ENCODE measurements around the gene GIPC3.
A peak's percentile ranks its signal among the peaks of the same experiment; 100 is the strongest.

Gene GIPC3

DNA sequence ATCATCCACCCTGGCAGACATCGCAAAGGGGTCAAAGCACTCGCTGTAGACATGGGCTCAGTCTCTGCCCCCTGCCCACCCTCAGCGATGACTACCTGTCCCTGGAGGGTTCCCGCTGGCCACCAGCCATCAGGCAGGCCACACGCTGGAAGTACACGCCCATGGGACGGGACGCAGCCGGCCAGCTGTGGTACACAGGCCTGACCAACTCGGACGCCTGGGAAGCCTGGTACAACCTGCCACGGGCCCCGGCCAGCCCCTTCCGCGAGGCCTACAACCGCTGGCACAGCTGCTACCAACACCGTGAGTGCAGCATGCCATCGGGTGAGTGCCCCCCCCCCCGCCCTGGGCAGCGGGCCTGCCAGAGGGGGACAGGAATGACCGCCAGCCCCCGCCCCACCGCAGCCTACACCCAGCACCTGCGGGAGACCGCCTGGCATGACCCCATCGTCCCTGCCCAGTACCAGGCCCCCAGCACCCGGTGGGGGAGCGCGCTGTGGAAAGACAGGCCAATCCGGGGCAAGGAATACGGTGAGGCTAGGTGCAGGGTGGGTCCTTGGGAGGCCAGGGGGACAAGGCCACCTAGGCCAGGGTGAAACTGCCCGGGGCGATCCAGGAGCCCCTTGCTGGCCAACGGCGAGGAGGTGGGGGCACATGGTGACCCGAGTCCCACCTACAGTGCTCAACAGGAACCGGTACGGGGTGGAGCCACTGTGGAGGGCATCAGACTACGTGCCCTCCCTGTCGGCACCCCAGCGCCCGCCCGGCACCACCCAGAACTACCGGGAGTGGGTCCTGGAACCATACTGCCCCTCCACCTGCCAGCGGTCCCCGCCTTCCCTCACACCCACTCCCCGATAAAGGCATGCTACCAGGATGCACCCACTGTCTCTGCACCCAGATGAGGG, 41.9 kb upstream of the GIPC3 start:
- no peak overlapping the region for H3K27ac ChIP-seq
- peaks cover 17 to 24% of the 10 kb centered on the region in 2 experiments for H3K4me1 ChIP-seq (ENCODE audit: control insufficient read depth in 1 of 2, insufficient read depth in 1 of 2, low read depth in 1 of 2, low read length in 1 of 2)
- H3K9me3 ChIP-seq = no peaks in the 10 kb centered on the region
- TF ChIP-seq, protein P1, sequence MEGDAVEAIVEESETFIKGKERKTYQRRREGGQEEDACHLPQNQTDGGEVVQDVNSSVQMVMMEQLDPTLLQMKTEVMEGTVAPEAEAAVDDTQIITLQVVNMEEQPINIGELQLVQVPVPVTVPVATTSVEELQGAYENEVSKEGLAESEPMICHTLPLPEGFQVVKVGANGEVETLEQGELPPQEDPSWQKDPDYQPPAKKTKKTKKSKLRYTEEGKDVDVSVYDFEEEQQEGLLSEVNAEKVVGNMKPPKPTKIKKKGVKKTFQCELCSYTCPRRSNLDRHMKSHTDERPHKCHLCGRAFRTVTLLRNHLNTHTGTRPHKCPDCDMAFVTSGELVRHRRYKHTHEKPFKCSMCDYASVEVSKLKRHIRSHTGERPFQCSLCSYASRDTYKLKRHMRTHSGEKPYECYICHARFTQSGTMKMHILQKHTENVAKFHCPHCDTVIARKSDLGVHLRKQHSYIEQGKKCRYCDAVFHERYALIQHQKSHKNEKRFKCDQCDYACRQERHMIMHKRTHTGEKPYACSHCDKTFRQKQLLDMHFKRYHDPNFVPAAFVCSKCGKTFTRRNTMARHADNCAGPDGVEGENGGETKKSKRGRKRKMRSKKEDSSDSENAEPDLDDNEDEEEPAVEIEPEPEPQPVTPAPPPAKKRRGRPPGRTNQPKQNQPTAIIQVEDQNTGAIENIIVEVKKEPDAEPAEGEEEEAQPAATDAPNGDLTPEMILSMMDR (IDR thresholded peaks at IDR 0.05) = no peak
- no peak overlapping the region for H3K4me3 ChIP-seq (ENCODE audit: low read depth in 1 of 2, low read length in 1 of 2)
- no peaks in the 10 kb centered on the region for H3K27me3 ChIP-seq
- H3K36me3 ChIP-seq = peaks cover 59% of the 10 kb centered on the region

DNA sequence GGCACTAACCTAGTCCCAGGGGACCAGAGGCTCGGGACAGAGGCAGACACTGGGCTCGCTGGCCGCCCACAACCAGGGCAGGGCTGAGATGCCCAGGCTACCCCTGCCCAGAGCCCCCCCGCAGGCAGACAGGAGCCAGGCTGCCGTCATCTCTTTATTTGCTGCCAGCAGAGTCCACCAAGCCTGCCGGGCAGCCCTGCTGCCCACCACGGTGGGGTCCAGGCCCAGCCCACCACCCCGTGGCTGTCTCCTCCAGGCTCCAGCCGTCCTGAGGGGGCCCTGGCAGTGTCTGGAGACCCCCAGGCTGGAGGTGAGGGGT, 41.3 kb upstream of the GIPC3 start:
- Histone ChIP-seq H3K36me3 (peaks cover 52% of the 10 kb centered on the region), H3K9me3 (no peaks in the 10 kb centered on the region), H3K27me3 (no peaks in the 10 kb centered on the region), H3K4me3 (ENCODE audit: low read depth in 1 of 2, low read length in 1 of 2) (no peak overlapping the region), H3K27ac (no peak overlapping the region), H3K4me1 (ENCODE audit: control insufficient read depth in 1 of 2, insufficient read depth in 1 of 2, low read depth in 1 of 2, low read length in 1 of 2) (peaks cover 24 to 30% of the 10 kb centered on the region in 2 experiments)
- TF ChIP-seq, protein P1 (IDR thresholded peaks at IDR 0.05) = no peak

DNA sequence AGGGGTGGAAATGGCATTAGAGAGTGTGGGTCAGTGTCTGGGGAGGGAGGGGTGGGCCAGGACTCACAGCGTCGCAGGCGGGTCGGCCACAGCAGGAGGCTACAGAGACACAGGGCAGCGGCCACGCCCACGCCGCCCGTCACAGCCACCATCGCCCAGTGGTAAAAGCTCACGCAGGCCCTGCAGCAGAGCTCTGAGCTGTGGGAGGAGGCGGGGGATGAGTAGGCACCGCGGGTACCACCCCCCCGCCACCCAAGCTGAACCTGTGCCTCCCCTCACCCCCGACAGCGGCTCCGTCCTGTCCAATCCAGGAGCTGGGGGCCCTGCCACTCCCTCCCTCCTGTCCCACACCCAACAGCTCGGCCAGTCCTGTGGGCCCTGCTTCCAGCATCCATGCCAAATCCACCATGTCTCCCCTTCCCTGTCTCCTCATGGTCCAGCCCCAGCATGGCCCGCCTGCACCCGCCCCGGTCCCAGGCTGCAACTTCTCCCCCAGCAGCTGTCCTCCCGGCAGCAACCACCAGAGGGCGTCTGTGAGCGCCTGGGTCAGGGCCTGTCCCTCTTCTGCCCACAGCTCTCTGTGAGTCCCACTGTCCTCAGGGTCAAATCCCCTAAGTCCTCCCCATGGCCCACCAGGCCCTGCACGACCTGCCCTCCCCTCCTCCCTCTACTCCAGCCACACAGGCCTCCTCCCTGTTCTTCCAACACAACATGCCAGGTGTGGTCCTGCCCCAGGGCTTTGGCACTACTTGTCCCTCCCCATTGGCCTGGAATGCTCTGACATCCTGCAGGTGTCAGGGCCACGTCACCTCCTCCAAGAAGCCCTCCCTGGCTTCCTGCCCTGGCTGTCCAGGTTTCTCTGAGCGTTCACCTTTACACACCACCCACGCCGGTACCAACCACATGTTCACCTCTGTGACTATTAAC, 40.3 kb upstream of the GIPC3 start:
- H3K27me3 ChIP-seq = no peaks in the 10 kb centered on the region
- H3K4me1 ChIP-seq (ENCODE audit: control insufficient read depth in 1 of 2, insufficient read depth in 1 of 2, low read depth in 1 of 2, low read length in 1 of 2) = peaks cover 32 to 39% of the 10 kb centered on the region in 2 experiments
- TF ChIP-seq, protein P1 (IDR thresholded peaks at IDR 0.05) = peak; percentile 95
- H3K27ac ChIP-seq = peak overlapping the region; percentile 64
- H3K9me3 ChIP-seq = no peaks in the 10 kb centered on the region
- H3K36me3 ChIP-seq = peaks cover 46% of the 10 kb centered on the region
- H3K4me3 ChIP-seq (ENCODE audit: low read depth in 1 of 2, low read length in 1 of 2) = no peak overlapping the region

- H3K36me3 ChIP-seq = peaks cover 46% of the 10 kb centered on the region
- TF ChIP-seq, protein P1 (IDR thresholded peaks at IDR 0.05) = no peak
- no peaks in the 10 kb centered on the region for H3K27me3 ChIP-seq
- no peak overlapping the region for H3K4me3 ChIP-seq (ENCODE audit: low read depth in 1 of 2, low read length in 1 of 2)
- peaks cover 34 to 40% of the 10 kb centered on the region in 2 experiments for H3K4me1 ChIP-seq (ENCODE audit: control insufficient read depth in 1 of 2, insufficient read depth in 1 of 2, low read depth in 1 of 2, low read length in 1 of 2)
- peak overlapping the region; percentile 64 for H3K27ac ChIP-seq
- no peaks in the 10 kb centered on the region for H3K9me3 ChIP-seq
Measured at GRCh38 chr19:3545669-3546034, 39.6 kb upstream of the GIPC3 start.

GRCh38 chr19:3546119-3546518, 39.2 kb upstream of the GIPC3 start:
- no peak overlapping the region for H3K4me3 ChIP-seq (ENCODE audit: low read depth in 1 of 2, low read length in 1 of 2)
- no peaks in the 10 kb centered on the region for H3K27me3 ChIP-seq
- peak overlapping the region; percentile 64 for H3K27ac ChIP-seq
- H3K36me3 ChIP-seq = peaks cover 46% of the 10 kb centered on the region
- no peaks in the 10 kb centered on the region for H3K9me3 ChIP-seq
- H3K4me1 ChIP-seq (ENCODE audit: control insufficient read depth in 1 of 2, insufficient read depth in 1 of 2, low read depth in 1 of 2, low read length in 1 of 2) = peaks cover 34 to 40% of the 10 kb centered on the region in 2 experiments
- TF ChIP-seq, protein P1 (IDR thresholded peaks at IDR 0.05) = no peak
